GM18867 (cell line): ENCODE data around the gene OR2T4.

Source experiments
- ATAC-seq: cut with Tn5 transposase; IDR thresholded peaks from one replicate; pipeline ENCODE4 v1.9.1; 2021; ENCODE audit warnings: mild to moderate bottlenecking, moderate library complexity; ENCODE audit not compliant: unreplicated experiment

OR2T4 gene

GRCh38 chr1:248361121-248361715 lies at the start of gene OR2T4:
Gene OR2T4, plus strand, starts transcription at chr1:248361665. Its CDS starts 0 bp downstream, at chr1:248361665.
- no peak for ATAC-seq

- no peak for ATAC-seq
Measured at GRCh38 chr1:248316796-248317195, 44.7 kb upstream of the OR2T4 start.

- no peak for ATAC-seq
Measured at GRCh38 chr1:248324468-248324867, 37.0 kb upstream of the OR2T4 start, which contains the start of gene OR2M7. Gene OR2M7, minus strand, starts transcription at chr1:248324568. Its CDS starts 0 bp downstream, at chr1:248324568.

GRCh38 chr1:248343451-248343850 lies 18.0 kb upstream of the OR2T4 start:
- ATAC-seq: no peak

GRCh38 chr1:248348475-248348874 lies 13.0 kb upstream of the OR2T4 start, which contains the start of gene OR14C36:
Gene OR14C36, plus strand, starts transcription at chr1:248348775. Its CDS starts 0 bp downstream, at chr1:248348775.
- ATAC-seq: no peak

- no peak for ATAC-seq
Measured at GRCh38 chr1:248359415-248359814, 2.0 kb upstream of the OR2T4 start.

GRCh38 chr1:248366609-248367008 lies 5.1 kb downstream of the OR2T4 start:
- no peak for ATAC-seq

GRCh38 chr1:248372394-248372793 lies 10.9 kb downstream of the OR2T4 start:
- peak; percentile 67 for ATAC-seq

- ATAC-seq: no peak
Measured at GRCh38 chr1:248373761-248374160, 12.3 kb downstream of the OR2T4 start.

- ATAC-seq: no peak
Measured at GRCh38 chr1:248375446-248375845, 14.0 kb downstream of the OR2T4 start, which contains the start of gene OR2T6. Gene OR2T6, plus strand, starts transcription at chr1:248375746. Its CDS starts 11,863 bp downstream, at chr1:248387609.

GRCh38 chr1:248376916-248377315 lies 15.5 kb downstream of the OR2T4 start:
- no peak for ATAC-seq

GRCh38 chr1:248380854-248381253 lies 19.4 kb downstream of the OR2T4 start:
- no peak for ATAC-seq

GRCh38 chr1:248388426-248388825 lies 27.0 kb downstream of the OR2T4 start:
- ATAC-seq: no peak

- no peak for ATAC-seq
Measured at GRCh38 chr1:248393050-248393449, 31.6 kb downstream of the OR2T4 start.

GRCh38 chr1:248402748-248403147 lies 41.3 kb downstream of the OR2T4 start, which contains the start of gene OR2T1:
Gene OR2T1, plus strand, starts transcription at chr1:248403048. Its CDS starts 3,100 bp downstream, at chr1:248406148.
- ATAC-seq: no peak

- ATAC-seq: no peak
Measured at GRCh38 chr1:248404024-248404423, 42.6 kb downstream of the OR2T4 start.

GRCh38 chr1:248406721-248407692 lies 45.5 kb downstream of the OR2T4 start:
- ATAC-seq: peak; percentile 73
